Myocyte (in vitro differentiated cells): ENCODE measurements around the gene SPOCK1. TPM values are rescaled to one million over a fixed set of nuclear protein-coding genes. Genes with fewer than 3 reads are reported as not detected.
"Not testable (repeated sequence)": the region's sequence is repeated elsewhere in the genome, so short reads cannot be mapped to it uniquely, and the experiment has no call there.

Experiments
- DNase-seq: peaks from one replicate; pipeline ENCODE4 v3.0.0-alpha.2; 2012; ENCODE audit warnings: low read depth
- polyA plus RNA-seq: library from polyadenylated mRNA; unstranded; fragments of >200 nt; gene quantifications from one replicate; pipeline ENCODE4 v1.2.1, GENCODE V29; 2012; ENCODE audit warnings: missing spikeins
- total RNA-seq: library from RNA; depleted of rRNA; stranded (reverse); fragments of >200 nt; gene quantifications from 2 replicates; pipeline ENCODE4 v1.2.3, GENCODE V29; 2014

Gene SPOCK1
- total RNA-seq, result 9.5 and 9.7 TPM in 2 replicates
- polyA plus RNA-seq, result 58.9 TPM

GRCh38 chr5:137498736-137499505, at the start of gene SPOCK1:
Gene SPOCK1 (minus strand): TSS chr5:137499326.
- peak; percentile 79 for DNase-seq

GRCh38 chr5:137545956-137546355, 46.8 kb upstream of the SPOCK1 start:
- no peak for DNase-seq

- not testable (repeated sequence) for DNase-seq
These were observed 36.3 kb upstream of the SPOCK1 start for GRCh38 chr5:137535449-137535848.

GRCh38 chr5:137533963-137534362, 34.8 kb upstream of the SPOCK1 start:
- DNase-seq, result no peak

GRCh38 chr5:137531266-137531665, 32.1 kb upstream of the SPOCK1 start:
- DNase-seq, result no peak

GRCh38 chr5:137521246-137521645, 22.1 kb upstream of the SPOCK1 start:
- DNase-seq, result no peak

GRCh38 chr5:137516961-137517360, 17.8 kb upstream of the SPOCK1 start:
- no peak for DNase-seq

GRCh38 chr5:137516251-137516797, 17.2 kb upstream of the SPOCK1 start:
- DNase-seq, result no peak

GRCh38 chr5:137515238-137515637, 16.1 kb upstream of the SPOCK1 start:
- no peak for DNase-seq

GRCh38 chr5:137510671-137511070, 11.5 kb upstream of the SPOCK1 start:
- no peak for DNase-seq

- no peak for DNase-seq
These were observed 8.0 kb upstream of the SPOCK1 start for GRCh38 chr5:137507150-137507549.

- no peak for DNase-seq
These were observed 7.2 kb upstream of the SPOCK1 start for GRCh38 chr5:137506296-137506695.

- no peak for DNase-seq
These were observed 5.8 kb upstream of the SPOCK1 start for GRCh38 chr5:137504916-137505315.

GRCh38 chr5:137503456-137503855, 4.3 kb upstream of the SPOCK1 start:
- DNase-seq, result no peak

GRCh38 chr5:137502632-137503031, 3.5 kb upstream of the SPOCK1 start:
- no peak for DNase-seq

GRCh38 chr5:137501846-137502406, 2.8 kb upstream of the SPOCK1 start:
- no peak for DNase-seq

- DNase-seq, result no peak
These were observed 2.1 kb upstream of the SPOCK1 start for GRCh38 chr5:137501226-137501625.

- no peak for DNase-seq
These were observed 1.6 kb upstream of the SPOCK1 start for GRCh38 chr5:137500615-137501225.

GRCh38 chr5:137499506-137499847, 351 bp upstream of the SPOCK1 start:
- DNase-seq, result not testable (repeated sequence)

GRCh38 chr5:137498301-137498735, 808 bp downstream of the SPOCK1 start:
- DNase-seq, result peak; percentile 10

- peak; percentile 27 for DNase-seq
These were observed 1.5 kb downstream of the SPOCK1 start for GRCh38 chr5:137497396-137498290.
